Effector memory CD4-positive, alpha-beta T cell (primary cell): Measurements from ENCODE around the gene XRCC5.
"Not testable (repeated sequence)": the region's sequence is repeated elsewhere in the genome, so short reads cannot be mapped to it uniquely, and the experiment has no call there.

Experiments used
- DNase-seq, 3 donors: peaks; one replicate each; pipeline ENCODE4 v3.0.0-alpha.2; 2020
- H3K27ac ChIP-seq: 2 replicates; pipeline ENCODE4 v1.7.0; 2013; ENCODE audit warnings: mild to moderate bottlenecking, low read length, moderate library complexity; ENCODE audit not compliant: insufficient read depth, poor library complexity, severe bottlenecking
- H3K27me3 ChIP-seq: replicated peaks from 2 replicates; pipeline ENCODE4 v1.7.0; 2013; ENCODE audit warnings: mild to moderate bottlenecking, low read length; ENCODE audit not compliant: insufficient read depth, control insufficient read depth, poor library complexity, severe bottlenecking
- H3K36me3 ChIP-seq: 2 replicates; pipeline ENCODE4 v1.7.0; 2013; ENCODE audit warnings: mild to moderate bottlenecking, low read length, moderate library complexity; ENCODE audit not compliant: control insufficient read depth, insufficient read depth
- H3K4me1 ChIP-seq: 2 replicates; pipeline ENCODE4 v1.7.0; 2013; ENCODE audit warnings: low read length, mild to moderate bottlenecking; ENCODE audit not compliant: control insufficient read depth, insufficient read depth, poor library complexity, severe bottlenecking
- H3K4me3 ChIP-seq: 2 replicates; pipeline ENCODE4 v1.7.0; 2013; ENCODE audit warnings: low read length, low read depth, mild to moderate bottlenecking; ENCODE audit not compliant: insufficient read depth, poor library complexity, severe bottlenecking
- H3K9me3 ChIP-seq: 2 replicates; pipeline ENCODE4 v1.7.0; 2013; ENCODE audit warnings: mild to moderate bottlenecking, low read length, moderate library complexity; ENCODE audit not compliant: control insufficient read depth

XRCC5 gene

GRCh38 chr2:216201692-216202306 lies 92.7 kb downstream of the XRCC5 start:
- no peaks in the 10 kb centered on the region for H3K27me3 ChIP-seq
- no peaks in the 10 kb centered on the region for H3K9me3 ChIP-seq
- no peak overlapping the region for H3K27ac ChIP-seq
- no peak overlapping the region for H3K4me3 ChIP-seq
- no peak for DNase-seq
- H3K36me3 ChIP-seq, result peaks cover 86% of the 10 kb centered on the region
- no peaks in the 10 kb centered on the region for H3K4me1 ChIP-seq

GRCh38 chr2:216202626-216203250 lies 93.6 kb downstream of the XRCC5 start:
- H3K4me3 ChIP-seq, result no peak overlapping the region
- DNase-seq, result no peak
- H3K4me1 ChIP-seq, result no peaks in the 10 kb centered on the region
- H3K36me3 ChIP-seq, result peaks cover 85% of the 10 kb centered on the region
- no peaks in the 10 kb centered on the region for H3K9me3 ChIP-seq
- H3K27ac ChIP-seq, result no peak overlapping the region
- H3K27me3 ChIP-seq, result no peaks in the 10 kb centered on the region

- H3K27me3 ChIP-seq, result no peaks in the 10 kb centered on the region
- H3K36me3 ChIP-seq, result peaks cover 69% of the 10 kb centered on the region
- H3K4me1 ChIP-seq, result no peaks in the 10 kb centered on the region
- no peak overlapping the region for H3K27ac ChIP-seq
- no peaks in the 10 kb centered on the region for H3K9me3 ChIP-seq
- H3K4me3 ChIP-seq, result no peak overlapping the region
- no peak for DNase-seq
Measured at GRCh38 chr2:216205486-216205885, 96.3 kb downstream of the XRCC5 start.

GRCh38 chr2:216206041-216206703 lies 97.0 kb downstream of the XRCC5 start:
- H3K4me1 ChIP-seq, result no peaks in the 10 kb centered on the region
- H3K27me3 ChIP-seq, result no peaks in the 10 kb centered on the region
- H3K4me3 ChIP-seq, result no peak overlapping the region
- no peaks in the 10 kb centered on the region for H3K9me3 ChIP-seq
- H3K27ac ChIP-seq, result no peak overlapping the region
- DNase-seq, result no peak
- H3K36me3 ChIP-seq, result peaks cover 62% of the 10 kb centered on the region

- H3K4me1 ChIP-seq, result no peaks in the 10 kb centered on the region
- H3K9me3 ChIP-seq, result no peaks in the 10 kb centered on the region
- H3K36me3 ChIP-seq, result peaks cover 56% of the 10 kb centered on the region
- H3K27me3 ChIP-seq, result no peaks in the 10 kb centered on the region
- H3K27ac ChIP-seq, result no peak overlapping the region
- no peak overlapping the region for H3K4me3 ChIP-seq
- no peak for DNase-seq
Measured at GRCh38 chr2:216206821-216207220, 97.7 kb downstream of the XRCC5 start.

- DNase-seq, result not testable (repeated sequence)
- peaks cover 38% of the 10 kb centered on the region for H3K36me3 ChIP-seq
Measured at GRCh38 chr2:216208661-216209060, 99.5 kb downstream of the XRCC5 start.

GRCh38 chr2:216210701-216211540 lies 101.8 kb downstream of the XRCC5 start:
- Histone ChIP-seq H3K27ac (no peak overlapping the region), H3K9me3 (no peaks in the 10 kb centered on the region), H3K4me1 (no peaks in the 10 kb centered on the region), H3K36me3 (peaks cover 19% of the 10 kb centered on the region), H3K27me3 (no peaks in the 10 kb centered on the region), H3K4me3 (no peak overlapping the region)
- no peak for DNase-seq

More at GRCh38 chr2:216208661-216209060, 99.5 kb downstream of the XRCC5 start:
- H3K4me1 ChIP-seq, H3K9me3 ChIP-seq, H3K27ac ChIP-seq, H3K27me3 ChIP-seq, H3K4me3 ChIP-seq: not testable (repeated sequence)

- H3K4me3 ChIP-seq, result no peak overlapping the region
- peaks cover 11% of the 10 kb centered on the region for H3K36me3 ChIP-seq
- DNase-seq, result no peak
- H3K9me3 ChIP-seq, result no peaks in the 10 kb centered on the region
- no peak overlapping the region for H3K27ac ChIP-seq
- H3K4me1 ChIP-seq, result no peaks in the 10 kb centered on the region
- no peaks in the 10 kb centered on the region for H3K27me3 ChIP-seq
Measured at GRCh38 chr2:216211614-216212145, 102.5 kb downstream of the XRCC5 start.

GRCh38 chr2:216214768-216215167 lies 105.6 kb downstream of the XRCC5 start:
- no peak overlapping the region for H3K4me3 ChIP-seq
- no peak overlapping the region for H3K27ac ChIP-seq
- H3K4me1 ChIP-seq, result no peaks in the 10 kb centered on the region
- H3K27me3 ChIP-seq, result no peaks in the 10 kb centered on the region
- no peaks in the 10 kb centered on the region for H3K36me3 ChIP-seq
- H3K9me3 ChIP-seq, result no peaks in the 10 kb centered on the region
- DNase-seq, result no peak
